HUES48 (cell line): ENCODE data around the gene RGSL1.
A peak's percentile ranks its signal among the peaks of the same experiment; 100 is the strongest.

Experiments used
- H3K27ac ChIP-seq: one replicate; pipeline ENCODE4 v1.7.0; 2013; ENCODE audit warnings: low read depth, low read length, inconsistent platforms
- H3K27me3 ChIP-seq: 2 replicates; pipeline ENCODE4 v1.6.1; 2013; ENCODE audit warnings: mild to moderate bottlenecking, low read length; ENCODE audit not compliant: control insufficient read depth, insufficient read depth
- H3K36me3 ChIP-seq: 2 replicates; pipeline ENCODE4 v1.6.1; 2013; ENCODE audit warnings: low read length; ENCODE audit not compliant: control insufficient read depth, insufficient read depth
- H3K4me1 ChIP-seq: 2 replicates; pipeline ENCODE4 v1.6.1; 2013; ENCODE audit warnings: mild to moderate bottlenecking, low read length; ENCODE audit not compliant: control insufficient read depth, insufficient read depth
- H3K4me3 ChIP-seq: 2 replicates; pipeline ENCODE4 v1.5.1; 2013; ENCODE audit warnings: mild to moderate bottlenecking, low read depth, low read length
- H3K9ac ChIP-seq: 2 replicates; pipeline ENCODE4 v1.6.1; 2013; ENCODE audit warnings: mild to moderate bottlenecking, low read depth, low read length, moderate library complexity
- H3K9me3 ChIP-seq: 2 replicates; pipeline ENCODE4 v1.6.1; 2013; ENCODE audit warnings: low read length; ENCODE audit not compliant: control insufficient read depth, insufficient read depth

The RGSL1 gene

DNA sequence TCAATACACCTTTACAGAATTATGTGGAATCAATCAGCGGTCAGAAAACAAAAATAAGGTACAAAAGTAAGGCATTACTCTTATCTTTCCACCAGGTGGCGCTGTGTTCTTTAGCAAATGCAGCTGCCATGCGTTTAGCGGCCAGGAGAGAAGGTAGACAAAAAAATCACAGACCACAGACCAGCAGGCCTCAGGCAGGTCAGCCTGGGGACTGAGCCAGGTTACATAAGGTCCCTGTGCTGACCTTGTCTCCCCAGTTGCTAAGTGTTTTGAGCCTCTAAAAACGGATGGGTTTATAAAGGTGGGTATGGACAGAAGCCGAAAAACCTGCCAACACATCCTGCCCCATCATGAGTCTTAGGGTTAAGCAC is 151.5 kb downstream of the RGSL1 start:
- peak overlapping the region; percentile 39 for H3K27ac ChIP-seq
- H3K9ac ChIP-seq = no peak overlapping the region
- no peaks in the 10 kb centered on the region for H3K9me3 ChIP-seq
- no peak overlapping the region for H3K4me3 ChIP-seq
- H3K36me3 ChIP-seq = peaks cover 24% of the 10 kb centered on the region
- H3K4me1 ChIP-seq = peaks cover 27% of the 10 kb centered on the region
- peaks cover 32% of the 10 kb centered on the region for H3K27me3 ChIP-seq

GRCh38 chr1:182601913-182602312 is 152.0 kb downstream of the RGSL1 start:
- H3K27me3 ChIP-seq = peaks cover 36% of the 10 kb centered on the region
- no peaks in the 10 kb centered on the region for H3K9me3 ChIP-seq
- peak overlapping the region; percentile 39 for H3K27ac ChIP-seq
- H3K9ac ChIP-seq = no peak overlapping the region
- no peak overlapping the region for H3K4me3 ChIP-seq
- peaks cover 24% of the 10 kb centered on the region for H3K36me3 ChIP-seq
- H3K4me1 ChIP-seq = peaks cover 27% of the 10 kb centered on the region

DNA sequence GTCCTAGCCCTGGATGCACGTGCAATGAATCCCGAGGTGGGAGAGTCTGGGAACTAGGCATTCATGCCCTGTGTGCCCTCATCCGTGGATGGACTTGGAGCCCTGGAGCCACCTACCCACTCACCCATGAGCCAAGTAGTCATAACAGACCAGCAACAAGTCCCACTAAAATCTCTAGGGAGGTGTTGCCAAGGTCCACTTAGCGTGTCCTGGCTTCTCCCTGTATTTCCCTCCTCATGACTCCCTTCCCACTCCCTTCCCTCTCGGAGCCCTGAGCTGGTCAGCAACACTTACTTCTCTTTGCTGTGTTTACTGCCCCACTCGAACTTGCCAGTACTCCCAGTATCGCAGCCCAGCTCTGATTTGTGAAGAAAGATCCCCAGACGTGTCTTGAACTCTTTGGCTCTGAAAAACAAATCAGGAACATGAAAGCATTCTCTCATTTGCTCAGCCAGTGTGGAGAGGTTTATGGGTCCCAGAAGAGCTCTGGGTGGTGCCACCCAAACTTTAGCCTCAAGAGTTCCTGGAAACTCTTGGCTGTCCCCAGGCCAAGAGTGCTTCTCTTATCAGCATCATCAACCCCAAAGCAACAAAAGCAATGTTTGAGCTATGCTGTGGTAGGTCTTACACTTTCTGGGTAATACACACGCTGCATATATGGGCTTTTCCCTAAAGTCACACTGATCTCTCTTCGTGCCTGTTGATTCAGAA is 153.1 kb downstream of the RGSL1 start:
- peaks cover 27% of the 10 kb centered on the region for H3K4me1 ChIP-seq
- H3K27ac ChIP-seq = no peak overlapping the region
- H3K9me3 ChIP-seq = no peaks in the 10 kb centered on the region
- peaks cover 24% of the 10 kb centered on the region for H3K36me3 ChIP-seq
- peak overlapping the region; percentile 65 for H3K4me3 ChIP-seq
- peak overlapping the region; percentile 62; the same call in 1 of the 2 replicates for H3K9ac ChIP-seq
- peaks cover 41% of the 10 kb centered on the region for H3K27me3 ChIP-seq

DNA sequence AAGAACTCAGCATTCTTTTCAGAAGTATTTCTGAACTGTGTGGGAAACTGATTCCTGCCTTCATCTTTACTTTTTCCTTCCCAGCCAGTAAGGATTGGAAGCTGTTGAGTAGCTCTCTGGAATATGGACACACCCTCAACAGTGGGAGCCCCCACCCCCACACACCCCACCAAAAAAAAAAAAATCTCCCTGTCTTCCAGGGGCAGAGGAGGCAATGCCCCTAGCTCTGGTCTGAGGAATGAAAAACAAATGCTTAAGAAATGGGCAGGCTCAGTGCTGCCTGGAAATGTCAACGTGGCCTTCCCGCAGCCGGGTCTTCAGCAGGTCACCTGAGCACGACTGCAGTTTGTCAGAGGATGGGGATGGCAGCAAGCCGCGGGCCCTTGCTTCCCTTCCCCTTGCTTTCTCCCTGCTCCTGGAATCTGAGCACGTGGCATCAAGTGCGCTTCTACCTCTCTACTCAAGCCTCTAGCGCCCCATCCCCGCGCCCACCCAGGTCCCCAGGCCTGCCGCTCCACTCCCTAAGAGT is 153.8 kb downstream of the RGSL1 start:
- Histone ChIP-seq H3K4me3 (peak overlapping the region; percentile 65), H3K36me3 (peaks cover 24% of the 10 kb centered on the region), H3K27me3 (peaks cover 46% of the 10 kb centered on the region), H3K4me1 (peaks cover 27% of the 10 kb centered on the region), H3K9ac (peak overlapping the region; percentile 62), H3K9me3 (no peaks in the 10 kb centered on the region), H3K27ac (no peak overlapping the region)

DNA sequence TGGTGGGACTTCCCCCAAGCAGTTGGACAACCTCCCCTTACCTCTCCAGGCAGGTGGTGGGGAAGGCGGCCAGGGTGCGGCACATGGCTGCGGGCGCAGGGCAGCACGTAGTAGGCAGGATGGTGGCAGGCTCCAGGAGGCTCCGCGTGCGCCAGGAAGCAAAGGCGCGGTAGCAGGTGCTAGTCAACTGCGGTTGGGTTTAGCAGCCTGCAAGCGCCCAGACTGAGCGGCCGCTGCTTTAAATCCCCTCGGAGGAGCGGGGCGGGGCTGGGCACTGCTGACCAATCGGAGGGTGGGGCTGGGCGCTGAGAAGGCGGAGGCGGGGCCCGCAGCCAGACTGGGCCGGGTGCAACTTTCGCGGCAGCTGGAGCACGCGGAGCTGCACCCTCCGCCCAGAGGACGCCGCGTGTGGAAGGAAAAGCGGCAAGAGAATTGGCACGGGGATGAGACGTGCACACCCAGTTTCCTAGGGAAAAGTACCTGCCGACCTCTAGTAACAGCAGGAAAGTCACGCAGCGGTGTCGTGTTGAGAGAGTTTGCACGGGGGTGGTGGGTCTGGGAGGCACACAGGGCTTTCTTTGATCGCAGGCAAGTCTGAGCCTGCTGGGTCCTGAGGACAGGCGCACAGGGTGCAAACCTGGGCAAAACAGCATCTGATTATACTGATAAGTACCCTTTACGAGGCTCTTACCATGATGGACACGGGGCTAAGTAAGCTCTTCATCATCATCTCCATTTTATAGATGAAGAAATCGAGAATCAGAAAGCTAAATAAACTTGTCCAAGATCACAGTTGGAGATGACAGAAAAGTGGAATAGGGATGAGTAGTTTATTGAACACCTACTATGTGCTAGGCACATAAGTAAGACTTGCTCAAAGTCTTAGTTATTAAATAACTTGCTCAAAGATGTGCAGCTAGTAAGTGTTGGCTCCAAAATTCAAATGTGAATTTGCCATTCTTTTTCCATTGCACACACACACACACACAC is 154.5 kb downstream of the RGSL1 start, which contains the start of gene RGS16:
Gene RGS16 (minus strand): TSS at position 215 of the 990 bp plus-strand sequence. CDS start 130 bp downstream, at position 85.
- Histone ChIP-seq H3K27ac (no peak within 1 kb of the TSS), H3K27me3 (peaks cover 51% of the 10 kb centered on the region), H3K4me3 (peak within 1 kb of the TSS; percentile 65), H3K9ac (peak within 1 kb of the TSS; percentile 62), H3K9me3 (no peaks in the 10 kb centered on the region), H3K4me1 (peaks cover 27% of the 10 kb centered on the region), H3K36me3 (peaks cover 18% of the 10 kb centered on the region)

DNA sequence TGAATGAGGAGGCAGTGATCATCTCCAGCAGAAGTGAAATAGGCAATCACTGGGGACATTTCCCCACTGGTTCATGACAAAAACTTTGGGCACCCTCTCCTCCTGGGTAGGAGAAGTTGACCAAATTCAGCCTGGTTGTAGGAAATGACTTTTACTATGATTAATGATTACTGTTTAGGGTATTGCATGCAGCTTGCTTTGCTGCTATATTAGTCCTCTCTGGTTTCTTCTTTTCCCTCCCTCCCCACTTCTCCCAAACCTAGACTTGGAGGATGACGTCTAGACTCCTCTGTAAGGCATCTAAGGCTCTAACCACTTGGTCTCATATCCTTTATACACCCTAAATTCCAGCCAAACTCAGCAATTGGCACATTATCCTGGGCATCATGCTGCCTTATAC is 157.6 kb downstream of the RGSL1 start:
- H3K9ac ChIP-seq = no peak overlapping the region
- H3K4me1 ChIP-seq = peaks cover 30% of the 10 kb centered on the region
- H3K4me3 ChIP-seq = no peak overlapping the region
- H3K36me3 ChIP-seq = no peaks in the 10 kb centered on the region
- no peak overlapping the region for H3K27ac ChIP-seq
- no peaks in the 10 kb centered on the region for H3K9me3 ChIP-seq
- peaks cover 67% of the 10 kb centered on the region for H3K27me3 ChIP-seq

DNA sequence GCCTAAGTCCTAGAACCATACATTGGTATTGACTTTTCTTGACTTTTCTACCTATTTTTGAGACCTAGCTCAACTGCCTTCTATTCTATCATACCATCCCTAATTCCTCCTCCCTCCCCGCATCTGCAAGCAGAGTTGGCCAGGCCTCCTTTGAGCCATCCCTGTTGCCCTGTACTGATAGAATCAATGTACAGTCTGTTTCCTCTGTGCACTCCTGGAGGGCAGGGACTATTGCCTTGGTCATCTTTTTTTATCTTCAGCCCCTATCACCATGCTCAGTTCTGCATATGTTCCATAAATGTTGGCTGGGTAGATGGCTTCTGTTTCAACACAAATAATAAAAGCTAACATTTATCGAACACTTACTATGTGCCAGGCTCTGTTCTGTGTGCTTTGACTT is 158.3 kb downstream of the RGSL1 start:
- H3K27ac ChIP-seq = no peak overlapping the region
- H3K36me3 ChIP-seq = no peaks in the 10 kb centered on the region
- H3K27me3 ChIP-seq = peaks cover 69% of the 10 kb centered on the region
- no peak overlapping the region for H3K9ac ChIP-seq
- H3K9me3 ChIP-seq = no peaks in the 10 kb centered on the region
- no peak overlapping the region for H3K4me3 ChIP-seq
- peaks cover 25% of the 10 kb centered on the region for H3K4me1 ChIP-seq

- H3K27me3 ChIP-seq = peaks cover 69% of the 10 kb centered on the region
- H3K9me3 ChIP-seq = no peaks in the 10 kb centered on the region
- H3K4me3 ChIP-seq = no peak overlapping the region
- no peak overlapping the region for H3K27ac ChIP-seq
- no peaks in the 10 kb centered on the region for H3K36me3 ChIP-seq
- H3K9ac ChIP-seq = no peak overlapping the region
- peaks cover 25% of the 10 kb centered on the region for H3K4me1 ChIP-seq
Observed at GRCh38 chr1:182608845-182609610, 159.1 kb downstream of the RGSL1 start.
